OCI-LY7 (cell line): ENCODE measurements around the gene TMEM273.

Experiments
- CTCF ChIP-seq: fragments of 200-600 bp; sonication (generic); conservative IDR thresholded peaks from 2 replicates; pipeline ENCODE4 v1.5.1; 2014; ENCODE audit warnings: mild to moderate bottlenecking, antibody characterized with exemption, low read length, moderate library complexity, mixed read lengths
- EZH2phosphoT487 ChIP-seq: fragments of 200-600 bp; sonication (generic); IDR thresholded peaks from 2 replicates; pipeline ENCODE4 v1.6.1; 2018; ENCODE audit warnings: low read depth, borderline replicate concordance, mild to moderate bottlenecking, mixed run types, antibody characterized with exemption, low read length, moderate library complexity, mixed read lengths

GRCh38 chr10:49217645-49218044 is 29.5 kb upstream of the TMEM273 start:
- TF ChIP-seq CTCF: no peak
- no peak for TF ChIP-seq EZH2phosphoT487
